NCI-H128 (cell line): ENCODE results near the gene VRK3.

Source experiments
- DNase-seq: peaks from one replicate; lab custom pipeline; 2025; ENCODE audit not compliant: unreplicated experiment; lab: John Stamatoyannopoulos, UW

VRK3 gene

DNA sequence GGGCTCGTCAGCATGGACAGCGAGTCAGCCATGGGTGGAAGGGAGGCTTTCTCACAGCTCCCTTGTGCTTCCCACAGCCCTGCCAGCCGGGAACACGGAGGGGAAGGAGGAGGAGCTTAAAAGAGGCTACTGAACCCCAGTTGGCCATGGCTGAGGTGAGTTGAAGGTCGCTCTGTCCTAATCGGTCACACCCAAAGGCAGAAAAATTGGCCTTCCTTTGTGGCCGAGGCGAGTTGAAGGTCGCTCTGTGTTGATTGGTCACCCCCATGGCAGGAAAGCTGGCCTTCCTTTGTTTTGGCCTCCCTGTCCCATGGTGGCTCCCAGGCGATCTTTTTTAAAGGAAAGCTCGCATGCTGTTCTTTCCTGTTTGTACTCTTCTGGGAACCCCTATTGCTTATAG is 5.8 kb upstream of the VRK3 start:
- DNase-seq = no peak

DNA sequence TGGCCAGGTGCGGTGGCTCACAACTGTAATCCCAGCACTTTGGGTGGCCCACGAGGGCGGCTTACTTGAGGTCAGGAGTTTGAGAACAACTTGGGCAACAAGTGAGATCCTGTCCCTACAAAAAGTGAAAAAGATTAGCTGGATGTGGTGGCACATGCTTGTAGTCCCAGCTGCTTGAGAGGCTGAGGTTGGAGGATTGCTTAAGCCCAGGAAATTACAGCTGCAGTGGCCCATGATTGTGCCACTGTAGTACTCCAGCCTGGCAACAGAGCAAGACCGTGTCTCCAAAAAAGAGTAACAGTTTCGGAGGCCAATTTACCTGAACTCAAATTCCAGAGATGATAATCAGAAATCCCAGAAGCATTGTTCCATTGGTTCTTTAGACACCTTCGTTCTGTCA is 5.1 kb upstream of the VRK3 start:
- DNase-seq = no peak

DNA sequence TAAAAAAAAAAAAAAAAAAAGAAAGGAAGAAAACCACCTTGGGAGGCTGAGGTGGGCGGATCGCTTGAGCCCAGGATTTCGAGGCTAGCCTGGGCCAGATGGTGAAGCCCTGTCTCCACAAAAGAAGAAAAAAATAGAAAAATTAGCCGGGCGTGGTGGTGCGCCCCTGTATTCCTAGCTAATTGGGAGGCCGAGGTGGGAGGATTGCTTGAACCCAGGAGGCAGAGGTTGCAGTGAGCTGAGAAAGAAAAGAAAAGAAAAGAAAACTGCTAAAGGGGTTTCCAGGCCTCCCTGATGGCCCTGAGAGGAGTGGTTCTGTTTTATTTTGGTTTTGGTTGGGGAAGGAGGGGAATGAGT is 1.4 kb upstream of the VRK3 start:
- no peak for DNase-seq

DNA sequence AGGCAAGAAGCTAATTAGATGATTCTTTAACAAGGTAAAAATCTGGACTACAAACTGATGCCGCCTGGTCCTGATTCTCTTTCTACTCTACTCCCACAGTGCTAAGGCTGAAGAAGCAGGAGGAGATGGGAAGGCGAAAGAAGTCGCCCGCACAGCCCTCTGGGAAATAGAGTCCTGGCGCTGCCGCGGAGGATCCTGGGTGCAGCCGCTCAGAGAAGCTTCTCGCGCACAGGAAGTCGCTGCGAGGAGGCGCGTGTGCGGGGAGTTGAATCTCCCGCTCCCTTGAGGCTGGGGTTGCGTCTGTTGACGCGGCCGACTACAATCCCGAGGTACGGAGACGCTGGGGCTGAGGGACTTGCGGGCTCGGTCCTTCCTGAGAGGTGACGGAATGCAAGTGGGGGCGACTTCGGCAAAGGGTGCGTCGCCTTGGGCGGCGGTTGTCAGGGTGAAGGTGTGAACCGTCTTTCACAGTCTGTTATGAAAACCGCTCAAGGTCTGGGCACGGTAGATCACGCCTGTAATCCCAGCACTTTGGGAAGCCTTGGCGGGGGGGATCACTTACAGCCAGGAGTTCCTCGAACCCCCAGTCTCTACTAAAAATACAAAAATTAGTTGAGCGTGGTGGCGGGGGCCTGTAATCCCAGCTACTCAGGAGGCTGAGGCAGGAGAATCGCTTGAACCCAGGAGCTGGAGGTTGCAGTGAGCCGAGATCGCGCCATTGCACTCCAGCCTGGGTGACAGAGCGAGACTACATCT is 800 bp upstream of the VRK3 start, which contains the start of gene ZNF473:
Gene ZNF473, plus strand, starts transcription at position 212 of the 756 bp plus-strand sequence. CDS start 5,078 bp downstream, outside the sequence.
- peak; percentile 97 for DNase-seq

DNA sequence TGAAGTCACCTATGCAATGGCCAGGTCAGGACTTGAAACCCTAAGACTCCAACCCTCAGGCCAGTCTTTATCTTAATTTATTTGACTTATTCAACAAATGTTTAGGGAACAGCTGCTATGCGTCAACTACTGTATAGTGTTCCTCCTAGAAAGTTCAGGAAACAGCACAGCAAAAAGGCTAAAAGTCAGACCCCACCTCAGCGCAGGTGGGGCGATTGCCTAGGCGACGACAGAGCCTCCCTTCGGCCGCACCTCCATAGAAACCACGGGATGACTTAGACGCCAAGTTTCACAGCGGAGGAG is 502 bp downstream of the VRK3 start:
- peak; percentile 18 for DNase-seq

DNA sequence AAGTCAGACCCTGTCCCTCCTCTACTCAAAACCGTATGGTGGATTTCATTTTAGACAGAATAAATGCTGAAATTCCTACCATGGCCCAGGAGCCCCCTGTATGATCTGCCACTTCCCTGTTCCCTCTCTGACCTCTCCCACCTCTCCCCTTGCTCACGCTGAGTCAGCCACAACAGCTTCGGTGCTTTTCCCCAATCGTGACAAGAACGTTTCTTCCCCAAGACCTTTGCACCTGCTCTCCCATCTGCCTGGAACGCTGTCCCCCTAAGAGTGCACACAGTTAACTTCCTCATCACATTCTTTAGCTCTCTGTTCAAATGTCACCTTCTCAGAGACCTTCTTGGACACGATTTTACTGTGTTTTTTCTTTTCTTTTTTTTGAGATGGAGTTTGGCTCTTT is 2.3 kb downstream of the VRK3 start:
- DNase-seq = no peak

DNA sequence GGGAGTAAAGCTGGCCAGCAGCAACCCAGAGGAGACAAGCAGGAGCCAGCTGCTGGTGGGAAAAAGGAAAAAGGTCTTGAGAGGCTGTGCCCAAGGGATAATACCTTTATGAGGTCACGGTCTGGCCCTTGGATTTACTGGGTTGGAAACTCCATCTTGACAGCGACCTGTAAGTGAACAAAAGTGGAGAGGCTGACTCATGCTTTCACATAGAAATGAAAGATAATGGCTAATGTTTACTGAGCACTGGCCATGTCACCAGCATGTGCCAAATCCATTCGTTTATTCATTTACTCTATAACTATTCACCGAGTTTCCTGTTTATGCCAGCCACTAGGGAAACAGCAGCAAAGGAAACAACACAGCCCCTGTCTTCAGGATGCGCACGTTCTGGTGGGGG is 4.7 kb downstream of the VRK3 start:
- no peak for DNase-seq

DNA sequence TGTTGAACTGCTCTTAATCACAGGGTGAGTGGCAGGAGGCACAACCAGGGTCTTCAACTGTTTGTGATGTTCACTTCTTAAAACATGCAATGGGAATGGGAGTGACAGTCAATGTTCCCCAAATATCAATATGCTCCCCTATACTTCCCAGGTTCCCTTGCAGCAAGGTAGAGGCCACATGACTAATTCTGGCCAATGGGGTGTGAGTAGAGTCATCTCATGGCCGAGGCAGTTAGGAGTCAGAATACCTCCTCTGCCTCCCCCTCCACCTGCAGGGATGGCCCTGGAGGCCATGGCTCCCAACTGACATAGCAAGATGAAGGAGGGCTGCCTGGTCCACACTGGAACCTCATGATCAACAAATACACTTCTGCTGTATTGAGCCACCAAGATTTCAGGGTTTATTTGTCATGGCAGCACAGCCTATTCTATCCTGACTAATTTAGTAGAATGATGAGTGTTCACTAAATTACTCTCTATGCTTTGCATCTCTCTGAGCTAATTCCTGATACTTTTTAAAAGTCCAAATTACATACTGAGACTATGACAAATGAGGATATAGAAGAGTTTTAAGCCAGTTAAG is 8.9 kb downstream of the VRK3 start:
- no peak for DNase-seq

DNA sequence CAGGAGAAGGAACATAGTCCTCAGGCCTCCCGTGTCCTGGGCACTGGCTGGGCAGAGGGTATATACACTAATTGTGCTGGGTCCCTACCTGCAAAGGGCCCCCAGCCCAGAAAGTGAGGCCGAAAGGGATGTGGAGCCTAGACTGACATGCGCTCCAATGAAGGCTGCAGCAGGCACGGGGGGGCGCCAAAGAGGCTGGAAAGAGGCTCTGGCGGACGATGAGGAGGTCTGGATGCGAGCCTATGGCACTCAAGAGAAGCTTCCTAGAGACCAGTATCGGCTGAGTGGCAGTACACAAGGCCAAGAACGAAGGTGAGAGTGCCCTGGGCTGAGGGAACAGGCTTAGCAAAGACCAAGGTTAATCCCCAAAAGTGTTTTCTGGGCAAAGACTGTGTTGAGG is 16.6 kb downstream of the VRK3 start:
- DNase-seq = no peak

DNA sequence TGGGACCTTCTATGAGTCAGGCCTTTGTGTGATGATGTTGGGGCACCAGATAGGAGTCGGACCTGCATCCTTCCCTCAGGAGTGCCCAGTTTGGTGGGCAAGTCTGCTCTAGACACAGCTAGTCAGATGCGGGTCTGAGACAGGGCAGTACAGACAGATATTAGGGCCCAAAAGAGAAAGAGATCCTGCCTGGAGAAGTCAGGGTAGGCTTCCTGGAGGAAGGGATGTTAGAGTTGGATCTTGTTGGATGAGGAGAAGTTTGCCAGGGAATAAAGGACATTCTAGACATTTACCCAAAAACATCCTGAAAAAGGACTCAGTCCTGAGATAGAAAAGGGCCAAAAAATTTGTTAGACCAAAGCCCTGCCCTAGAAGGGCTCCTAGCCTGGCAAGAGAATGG is 17.2 kb downstream of the VRK3 start:
- no peak for DNase-seq

DNA sequence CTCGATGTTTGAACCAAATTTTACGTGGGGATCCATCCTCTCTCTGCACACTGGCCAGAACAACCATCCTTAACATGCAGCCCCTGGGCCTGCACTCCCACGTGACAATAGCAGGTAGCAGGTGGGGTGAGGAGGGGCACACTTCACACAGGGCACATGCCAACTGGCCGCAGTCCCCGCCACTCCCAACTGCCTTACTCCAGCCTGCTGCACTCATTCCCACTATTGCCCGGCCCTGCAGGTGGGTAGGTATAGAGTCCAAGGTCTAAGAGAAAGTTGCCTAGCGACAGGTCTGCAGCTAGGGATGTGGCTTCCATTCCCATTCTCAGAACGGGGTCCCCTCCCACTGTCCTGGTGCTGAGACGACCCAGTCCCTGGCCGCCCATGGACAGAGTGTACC is 18.0 kb downstream of the VRK3 start:
- no peak for DNase-seq

DNA sequence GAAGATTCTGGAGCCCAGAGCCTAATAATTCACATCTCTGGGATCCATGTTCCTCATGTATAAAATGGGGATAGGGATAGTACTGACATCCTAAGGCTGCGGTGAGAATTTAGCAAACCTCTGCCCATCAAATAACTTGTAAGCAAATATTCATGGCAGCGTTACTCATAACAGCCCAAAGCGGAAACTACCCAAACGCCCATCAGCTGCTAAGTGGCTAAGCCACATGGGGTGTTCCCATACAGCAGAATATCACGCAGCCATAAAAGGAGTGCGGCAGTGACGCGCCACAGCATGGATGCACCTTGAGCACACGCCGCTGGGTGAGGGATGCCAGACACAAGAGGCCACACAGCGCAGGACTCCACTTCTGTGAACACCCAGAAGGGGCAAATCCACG is 19.7 kb downstream of the VRK3 start:
- no peak for DNase-seq

DNA sequence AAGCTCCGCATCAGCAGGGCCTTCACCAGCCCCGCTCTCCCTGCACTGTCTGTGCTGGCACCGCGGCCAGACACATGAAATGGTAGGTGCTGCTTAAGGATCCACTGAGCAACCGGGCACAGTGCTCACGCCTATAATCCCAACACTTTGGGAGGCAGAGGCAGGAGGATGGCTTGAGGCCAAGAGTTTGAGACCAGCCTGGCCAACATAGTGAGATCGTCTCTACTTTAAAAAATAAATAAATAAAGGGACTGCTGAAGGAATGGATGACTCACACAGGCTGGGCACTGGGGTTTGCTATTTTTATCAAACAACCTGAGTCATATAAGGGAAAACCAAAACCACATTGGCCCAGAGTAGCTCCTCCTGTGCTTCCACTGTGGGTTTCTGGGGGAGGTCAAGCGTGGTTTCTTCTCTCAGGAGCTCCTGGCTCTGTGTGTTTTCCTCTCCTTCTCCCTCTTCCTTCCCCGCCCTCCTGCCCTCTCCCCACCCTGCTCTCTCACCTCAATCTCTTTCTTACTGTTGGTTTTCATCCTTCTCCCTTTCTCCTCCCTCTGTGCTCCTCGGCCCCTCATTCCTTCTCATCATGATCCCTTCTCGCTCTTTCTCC is 21.3 kb downstream of the VRK3 start:
- no peak for DNase-seq

DNA sequence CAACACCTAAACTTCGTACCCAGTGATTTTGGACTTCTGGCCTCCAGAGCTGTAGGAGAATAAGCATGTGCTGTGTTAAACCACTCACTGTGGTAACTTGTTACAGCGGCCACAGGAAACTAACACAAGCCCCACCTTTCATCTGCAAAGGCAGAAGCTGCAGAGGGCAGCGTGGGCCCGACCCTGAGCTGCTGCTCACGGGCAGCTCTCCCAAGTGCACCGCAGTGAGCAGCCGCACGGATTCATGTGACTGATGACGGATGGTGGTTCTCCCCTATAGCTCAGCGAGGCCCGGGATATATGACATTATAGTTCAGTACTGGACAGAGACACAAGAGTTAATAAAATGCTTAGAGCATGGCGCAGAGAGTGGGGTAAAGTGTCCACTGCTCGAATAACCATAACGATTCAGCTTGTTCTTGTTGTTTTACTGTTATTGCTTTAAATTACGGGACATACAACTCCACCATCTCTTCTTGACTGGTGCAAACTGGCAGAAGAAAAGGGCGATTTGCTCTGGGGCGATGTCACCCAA is 21.9 kb downstream of the VRK3 start:
- DNase-seq = no peak

DNA sequence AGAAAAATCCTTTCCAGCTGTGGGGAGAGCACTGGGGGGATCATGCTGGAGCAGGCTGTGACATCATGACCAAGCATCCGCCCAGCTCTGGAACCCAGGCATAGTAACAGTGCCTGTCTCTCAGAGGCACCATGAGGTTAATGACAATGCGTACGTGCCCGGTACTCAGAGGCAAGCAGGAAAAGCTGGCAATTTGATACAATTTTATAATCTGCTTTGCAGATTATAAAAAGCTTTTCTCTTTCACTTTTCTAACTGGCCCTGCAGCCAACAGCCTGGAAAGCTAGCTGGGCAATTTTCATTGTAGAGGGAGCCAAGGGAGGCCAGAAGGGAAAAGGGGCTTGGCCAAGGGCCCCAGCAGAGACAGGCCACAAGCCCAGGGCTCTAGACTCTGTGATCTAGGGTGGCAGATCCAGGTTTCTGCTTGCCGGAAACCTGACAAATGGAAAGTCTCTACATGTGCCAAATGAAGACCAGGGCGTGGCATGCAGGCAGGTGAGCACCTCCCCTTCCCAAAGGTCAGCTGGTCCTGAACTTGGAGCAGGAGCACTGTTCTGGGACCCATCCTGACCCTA is 22.7 kb downstream of the VRK3 start:
- no peak for DNase-seq

DNA sequence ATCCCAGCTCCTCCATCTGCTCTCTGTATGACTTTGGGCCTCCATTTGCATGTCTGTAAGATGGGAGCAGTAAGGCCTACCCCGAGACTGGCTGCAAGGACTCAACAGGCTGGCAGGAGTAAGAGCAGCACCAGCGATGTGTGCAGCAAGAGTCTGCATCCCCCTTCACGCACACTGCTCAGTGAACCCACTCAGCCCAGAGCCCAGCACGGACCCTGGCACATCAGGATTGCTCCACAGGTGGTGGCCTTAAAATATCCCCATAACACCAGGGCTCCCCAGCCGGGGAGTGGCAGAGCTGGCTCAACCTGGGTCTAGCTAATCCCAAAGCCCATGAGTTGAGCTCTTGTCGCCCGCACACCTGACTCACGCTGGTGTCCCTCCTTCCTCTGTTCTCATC is 23.4 kb downstream of the VRK3 start:
- DNase-seq = no peak

DNA sequence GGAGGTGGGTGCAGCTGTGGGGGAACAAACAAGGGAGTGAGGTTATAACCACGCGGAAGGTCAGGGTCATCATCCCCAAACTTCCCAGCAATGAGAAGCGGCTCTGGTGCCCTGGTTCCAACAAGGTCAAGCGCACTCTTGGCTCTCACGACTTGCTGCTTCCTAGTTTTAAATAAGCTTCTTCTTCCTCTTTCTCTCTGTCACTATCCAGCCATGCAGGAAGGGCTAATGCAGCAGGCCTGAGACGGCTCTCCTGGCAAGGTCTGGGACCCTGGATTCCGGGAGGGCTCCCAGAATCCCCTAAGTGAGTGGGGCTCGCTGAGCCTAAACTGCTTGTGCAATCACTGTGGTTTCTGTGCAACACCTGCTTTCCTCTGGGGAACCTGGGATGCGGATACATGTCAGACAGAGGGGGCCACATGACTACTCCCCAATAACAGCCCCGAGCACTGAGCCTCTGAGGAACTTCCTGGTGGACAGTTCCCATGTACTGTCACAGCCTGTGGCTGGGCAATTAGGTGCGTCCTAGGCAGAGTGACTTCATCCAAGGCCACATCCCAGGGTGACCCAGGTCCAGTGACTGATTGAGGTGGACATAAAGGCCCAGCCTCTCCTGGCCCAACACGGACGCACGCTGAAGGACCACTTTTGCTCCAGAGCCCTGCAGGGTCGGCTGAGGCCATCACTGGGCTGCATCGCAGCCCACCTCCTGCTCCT is 24.2 kb downstream of the VRK3 start:
- no peak for DNase-seq

DNA sequence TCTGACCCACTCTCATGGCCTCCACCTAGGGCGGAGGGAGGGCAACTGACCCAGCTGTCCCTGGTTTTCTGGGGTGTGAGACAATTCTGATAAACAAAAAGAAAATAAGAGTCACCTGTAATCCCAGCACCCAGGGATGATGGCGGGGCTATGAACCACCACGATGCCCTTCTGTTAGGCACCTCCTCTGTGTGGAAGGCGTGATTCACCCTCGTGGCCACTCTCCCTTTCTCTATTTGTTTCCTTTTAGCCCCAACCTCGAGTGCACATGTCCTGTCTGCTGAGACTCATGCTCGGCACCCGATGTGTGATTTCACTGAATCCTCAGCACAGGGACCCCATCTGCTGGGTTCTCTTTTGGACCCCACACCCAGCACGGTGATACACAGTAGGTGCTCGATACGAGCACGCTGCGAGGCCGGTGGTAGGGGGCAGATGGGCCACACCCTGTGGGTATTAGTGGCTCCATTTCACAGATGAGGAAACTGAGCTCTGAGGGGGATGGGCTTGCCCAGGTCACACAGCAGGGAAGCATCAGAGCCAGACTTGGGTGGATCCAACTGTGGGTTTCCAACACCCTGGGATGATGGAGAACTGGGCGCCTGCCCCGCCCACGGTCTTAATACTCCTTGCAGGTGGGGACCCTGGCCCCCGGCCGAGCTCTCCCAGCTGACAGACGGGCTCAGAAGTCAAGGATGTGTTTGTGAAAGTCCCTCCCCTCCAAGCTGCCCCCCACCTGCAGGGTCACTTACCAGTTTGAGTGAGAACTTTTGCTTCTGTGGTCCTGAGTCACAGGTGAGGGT is 24.9 kb downstream of the VRK3 start:
- DNase-seq = no peak

DNA sequence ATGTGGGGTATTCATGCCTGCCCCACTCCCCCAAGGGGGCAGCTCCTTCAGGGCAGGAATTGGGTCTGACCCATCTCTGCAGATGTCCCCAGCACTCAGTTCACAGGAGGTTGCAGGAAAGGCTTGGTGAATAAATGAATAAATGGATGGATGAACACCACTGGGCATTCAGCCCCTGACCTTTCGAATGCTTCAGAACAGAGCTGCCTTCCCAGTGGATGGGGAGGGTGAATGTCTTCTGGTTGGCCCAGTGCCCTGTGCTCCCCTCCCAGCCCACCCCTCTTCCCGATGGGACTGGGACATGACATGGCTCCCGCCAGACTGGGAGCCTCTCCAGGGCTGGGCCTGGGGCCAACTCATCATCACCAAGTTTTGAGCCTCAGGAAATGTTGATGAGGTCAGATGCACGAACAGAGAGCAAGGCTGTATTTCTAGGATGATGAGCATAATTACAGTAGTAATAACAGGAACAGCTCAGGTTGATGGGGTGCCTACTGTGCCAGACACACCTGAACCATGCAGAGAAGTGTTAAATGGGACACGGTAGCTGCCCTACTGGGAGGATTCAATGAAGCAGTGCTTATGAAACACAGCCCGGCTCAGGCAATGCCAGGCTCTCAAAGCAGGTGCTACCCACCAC is 25.7 kb downstream of the VRK3 start:
- DNase-seq = no peak

DNA sequence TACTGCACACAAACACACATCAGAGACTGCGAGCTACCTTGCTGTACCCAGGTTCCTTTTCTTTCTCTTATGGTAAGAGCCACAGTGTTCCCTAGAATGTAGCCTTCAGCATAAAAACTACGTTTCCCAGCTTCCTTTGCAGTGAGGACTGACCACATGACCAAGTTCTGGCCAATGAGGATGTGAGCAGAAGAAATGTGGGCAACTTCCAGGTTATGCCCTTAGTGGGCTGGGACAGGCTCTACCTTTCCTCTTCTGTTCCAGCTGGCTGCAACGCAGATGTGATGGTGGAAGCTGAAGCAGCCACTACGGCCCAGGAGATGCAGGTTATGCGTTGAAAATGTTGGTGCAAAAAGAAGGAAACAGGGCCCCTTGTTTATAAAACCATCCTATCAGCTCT is 27.5 kb downstream of the VRK3 start:
- DNase-seq = no peak
